ENCODE measurements around the gene JPH2. TPM values are rescaled to one million over a fixed set of nuclear protein-coding genes. Genes with fewer than 3 reads are reported as not detected.

JPH2 gene
- total and polyA plus RNA-seq, 10 of the 15 experiments (the other 5 are each of a cell fraction or from before 2014, with no cell fraction given) = 0.16 TPM; not detected in 9

DNA sequence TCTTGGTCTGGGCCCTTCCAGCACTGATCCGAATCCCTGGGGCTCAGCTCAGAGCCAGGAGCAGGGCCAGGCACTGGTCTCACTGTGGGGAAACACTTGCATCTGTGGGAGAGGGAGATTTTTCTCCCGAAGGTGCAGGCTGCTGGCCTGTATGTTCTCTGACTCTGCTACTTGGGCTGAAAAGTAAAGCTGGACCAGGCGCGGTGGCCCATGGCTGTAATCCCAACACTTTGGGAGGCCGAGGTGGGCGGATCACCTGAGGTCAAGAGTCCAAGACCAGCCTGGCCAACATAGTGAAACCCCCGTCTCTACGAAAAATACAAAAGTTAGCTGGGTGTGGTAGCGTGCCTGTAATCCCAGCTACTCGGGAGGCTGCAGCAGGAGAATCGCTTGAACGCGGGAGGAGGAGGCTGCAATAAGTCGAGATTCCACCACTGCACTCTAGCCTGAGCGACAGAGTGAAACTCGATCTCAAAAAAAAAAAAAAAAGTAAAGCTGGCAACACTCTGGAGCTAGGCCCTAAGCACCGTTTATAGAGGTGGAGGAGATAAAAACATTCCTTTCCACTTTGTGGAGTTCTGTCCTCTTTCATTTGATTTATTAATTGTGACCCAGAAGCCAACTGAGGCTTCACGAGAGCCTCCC, 41.7 kb downstream of the JPH2 start:
- H3K4me2 ChIP-seq (ENCODE audit: control insufficient read depth, insufficient read depth) = no peak overlapping the region
- H3K36me3 ChIP-seq (ENCODE audit: control insufficient read depth in 2 of 2, insufficient read depth in 2 of 2, low read length in 1 of 2) = no peaks in the 10 kb centered on the region
- H3K79me2 ChIP-seq (ENCODE audit: control insufficient read depth, insufficient read depth, low read length) = no peaks in the 10 kb centered on the region
- SMC1A ChIA-PET (ENCODE audit: uncharacterized antibody, unreplicated experiment) = no interaction called here
- in situ Hi-C loops (cut with MboI) = no loop called here
- H3K27me3 ChIP-seq (replicated peaks in 1 of 2; ENCODE audit: control insufficient read depth in 2 of 2, insufficient read depth in 2 of 2, low read length in 1 of 2) = peaks cover 0 to 3% of the 10 kb centered on the region in 2 experiments; a peak in 3 of 4 replicates
- POLR2A ChIA-PET = no interaction called here
- FAIRE-seq (no peak), DNase-seq (ENCODE audit: low read depth, low spot score) (no peak), ATAC-seq (no peak)
- no peaks in the 10 kb centered on the region for H4K20me1 ChIP-seq (ENCODE audit: control insufficient read depth, insufficient read depth)
- no peaks in the 10 kb centered on the region for H3K4me1 ChIP-seq (ENCODE audit: control insufficient read depth, insufficient read depth, low read length)
- no peak overlapping the region for H3K4me3 ChIP-seq
- H3K27ac ChIP-seq (ENCODE audit: control insufficient read depth, insufficient read depth) = no peak overlapping the region
- CTCF ChIA-PET = no interaction called here
- 65% methylated on average over 16 of the region's 18 CpGs for WGBS (ENCODE audit: insufficient coverage, insufficient replicate concordance, low lambda C conversion rate, missing lambda C conversion rate)
- H3K9me3 ChIP-seq (replicated peaks; ENCODE audit: control insufficient read depth, insufficient read depth, low read length) = no peaks in the 10 kb centered on the region
- BruUV-seq (replicated peaks) = no TSS peak
- TF ChIP-seq, protein P1, sequence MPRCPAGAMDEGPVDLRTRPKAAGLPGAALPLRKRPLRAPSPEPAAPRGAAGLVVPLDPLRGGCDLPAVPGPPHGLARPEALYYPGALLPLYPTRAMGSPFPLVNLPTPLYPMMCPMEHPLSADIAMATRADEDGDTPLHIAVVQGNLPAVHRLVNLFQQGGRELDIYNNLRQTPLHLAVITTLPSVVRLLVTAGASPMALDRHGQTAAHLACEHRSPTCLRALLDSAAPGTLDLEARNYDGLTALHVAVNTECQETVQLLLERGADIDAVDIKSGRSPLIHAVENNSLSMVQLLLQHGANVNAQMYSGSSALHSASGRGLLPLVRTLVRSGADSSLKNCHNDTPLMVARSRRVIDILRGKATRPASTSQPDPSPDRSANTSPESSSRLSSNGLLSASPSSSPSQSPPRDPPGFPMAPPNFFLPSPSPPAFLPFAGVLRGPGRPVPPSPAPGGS (IDR thresholded peaks at IDR 0.05; ENCODE audit: borderline replicate concordance, insufficient read depth, low read depth, low read length, poor library complexity, severe bottlenecking) = no peak
- no peak for TF ChIP-seq CBFB (IDR thresholded peaks at IDR 0.05; ENCODE audit: low read depth)
- no peak for TF ChIP-seq RBBP5 (conservative IDR thresholded peaks at IDR 0.05)
- no peak for TF ChIP-seq MXI1 (IDR thresholded peaks at IDR 0.05; ENCODE audit: low read depth, low read length)
- TF ChIP-seq PAX8 (IDR thresholded peaks at IDR 0.05) = no peak
- no peak for TF ChIP-seq EP300 (IDR thresholded peaks at IDR 0.05; ENCODE audit: borderline replicate concordance in 1 of 2, control insufficient read depth in 1 of 2, low read depth in 2 of 2, low read length in 2 of 2)
- TF ChIP-seq CREB1 (IDR thresholded peaks at IDR 0.05; ENCODE audit: low read depth) = no peak
- no peak for TF ChIP-seq MTA2 (IDR thresholded peaks at IDR 0.05; ENCODE audit: low read depth)
- TF ChIP-seq CBX3 (IDR thresholded peaks at IDR 0.05; ENCODE audit: borderline replicate concordance, low read depth) = no peak
- no peak for TF ChIP-seq ZNF207 (IDR thresholded peaks at IDR 0.05; ENCODE audit: borderline replicate concordance)
- TF ChIP-seq FOS (IDR thresholded peaks at IDR 0.05; ENCODE audit: borderline replicate concordance, extremely low read depth, insufficient read length) = no peak
- RAD21 ChIA-PET (ENCODE audit: unreplicated experiment) = no interaction called here
- no peak overlapping the region for H2AFZ ChIP-seq (ENCODE audit: control insufficient read depth, low read depth, low read length)
- H3K9ac ChIP-seq (ENCODE audit: control insufficient read depth, insufficient read depth, low read length) = no peak overlapping the region
- intact Hi-C loops (cut with micrococcal nuclease; ENCODE audit: unreplicated experiment) = no loop called here

All from GM12878 (cell line).